Measurements from ENCODE around the gene IVNS1ABP. TPM values are rescaled to one million over a fixed set of nuclear protein-coding genes. Genes with fewer than 3 reads are reported as not detected.

Gene IVNS1ABP
- total and polyA plus RNA-seq, 10 of the 15 experiments (the other 5 are each of a cell fraction or from before 2014, with no cell fraction given) = 19.2 to 154 (median 43.9) TPM

DNA sequence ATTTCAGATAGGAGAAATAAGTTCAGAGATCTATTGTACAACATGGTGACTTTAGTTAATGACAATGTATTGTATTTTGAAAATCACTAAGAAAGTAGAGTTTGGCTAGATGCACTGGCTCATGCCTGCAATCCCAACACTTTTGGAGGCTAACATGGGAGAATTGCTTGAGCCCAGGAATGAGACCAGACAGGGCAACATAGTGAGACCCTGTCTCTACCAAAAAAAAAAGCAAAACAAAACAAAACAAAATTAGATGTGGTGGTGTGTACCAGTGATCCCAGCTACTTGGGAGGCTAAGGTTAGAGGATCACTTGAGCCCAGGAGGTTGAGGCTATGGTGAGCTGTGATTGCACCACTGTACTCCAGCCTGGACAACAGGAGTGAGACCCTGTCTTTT lies 27.2 kb downstream of the IVNS1ABP start:
- DNase-seq (ENCODE audit: low read depth, low spot score) (no peak), ATAC-seq (no peak), FAIRE-seq (no peak)
- H2AFZ ChIP-seq (ENCODE audit: control insufficient read depth, low read depth, low read length) = no peak overlapping the region
- no peaks in the 10 kb centered on the region for H3K79me2 ChIP-seq (ENCODE audit: control insufficient read depth, insufficient read depth, low read length)
- in situ Hi-C loops (cut with MboI) (no loop called here), intact Hi-C loops (cut with micrococcal nuclease; ENCODE audit: unreplicated experiment) (no loop called here)
- ChIA-PET SMC1A (ENCODE audit: uncharacterized antibody, unreplicated experiment) (interaction anchor here (0.8 to 2.2 kb wide), 3 partner anchors 9 to 81 kb away, joined by 3 to 5 read pairs (median 4); no protein-coding TSS in a partner anchor), RAD21 (ENCODE audit: unreplicated experiment) (no interaction called here), POLR2A (interaction anchor here (1.7 kb wide), 1 partner anchor 9 kb away, joined by 4 read pairs; no protein-coding TSS in a partner anchor), CTCF (interaction anchor here (0.7 kb wide), 1 partner anchor 10 kb away, joined by 3 read pairs; no protein-coding TSS in a partner anchor)
- TF ChIP-seq NFXL1 (IDR thresholded peaks at IDR 0.05; ENCODE audit: borderline replicate concordance) (no peak), GATAD2B (conservative IDR thresholded peaks at IDR 0.05; ENCODE audit: low read depth) (no peak), MEF2B (IDR thresholded peaks at IDR 0.05; ENCODE audit: partially characterized antibody, poor library complexity, severe bottlenecking) (no peak), CREB1 (IDR thresholded peaks at IDR 0.05; ENCODE audit: low read depth) (no peak), ZNF622 (IDR thresholded peaks at IDR 0.05) (no peak), IKZF2 (IDR thresholded peaks at IDR 0.05) (no peak), SUZ12 (IDR thresholded peaks at IDR 0.05; ENCODE audit: unreplicated experiment) (no peak)
- TF ChIP-seq, protein P1, sequence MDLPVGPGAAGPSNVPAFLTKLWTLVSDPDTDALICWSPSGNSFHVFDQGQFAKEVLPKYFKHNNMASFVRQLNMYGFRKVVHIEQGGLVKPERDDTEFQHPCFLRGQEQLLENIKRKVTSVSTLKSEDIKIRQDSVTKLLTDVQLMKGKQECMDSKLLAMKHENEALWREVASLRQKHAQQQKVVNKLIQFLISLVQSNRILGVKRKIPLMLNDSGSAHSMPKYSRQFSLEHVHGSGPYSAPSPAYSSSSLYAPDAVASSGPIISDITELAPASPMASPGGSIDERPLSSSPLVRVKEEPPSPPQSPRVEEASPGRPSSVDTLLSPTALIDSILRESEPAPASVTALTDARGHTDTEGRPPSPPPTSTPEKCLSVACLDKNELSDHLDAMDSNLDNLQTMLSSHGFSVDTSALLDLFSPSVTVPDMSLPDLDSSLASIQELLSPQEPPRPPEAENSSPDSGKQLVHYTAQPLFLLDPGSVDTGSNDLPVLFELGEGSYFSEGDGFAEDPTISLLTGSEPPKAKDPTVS (IDR thresholded peaks at IDR 0.05; ENCODE audit: low read depth, low read length) = no peak
- H3K9me3 ChIP-seq (replicated peaks; ENCODE audit: control insufficient read depth, insufficient read depth, low read length) = no peaks in the 10 kb centered on the region
- BruUV-seq (replicated peaks) = no TSS peak
- no peak overlapping the region for H3K9ac ChIP-seq (ENCODE audit: control insufficient read depth, insufficient read depth, low read length)
- no peak overlapping the region for H3K27ac ChIP-seq (ENCODE audit: control insufficient read depth, insufficient read depth)
- H3K4me2 ChIP-seq (ENCODE audit: control insufficient read depth, insufficient read depth) = no peak overlapping the region
- H3K36me3 ChIP-seq (ENCODE audit: control insufficient read depth in 2 of 2, insufficient read depth in 2 of 2, low read length in 1 of 2) = no peaks in the 10 kb centered on the region
- H4K20me1 ChIP-seq (ENCODE audit: control insufficient read depth, insufficient read depth) = no peaks in the 10 kb centered on the region
- no peak overlapping the region for H3K4me3 ChIP-seq
- no peaks in the 10 kb centered on the region for H3K4me1 ChIP-seq (ENCODE audit: control insufficient read depth, insufficient read depth, low read length)
- H3K27me3 ChIP-seq (replicated peaks in 1 of 2; ENCODE audit: control insufficient read depth in 2 of 2, insufficient read depth in 2 of 2, low read length in 1 of 2) = no peaks in the 10 kb centered on the region

Measured in GM12878 (cell line).